ENCODE data around the gene STK17B.
"Not testable (repeated sequence)": the region's sequence is repeated elsewhere in the genome, so short reads cannot be mapped to it uniquely, and the experiment has no call there.

Gene STK17B

DNA sequence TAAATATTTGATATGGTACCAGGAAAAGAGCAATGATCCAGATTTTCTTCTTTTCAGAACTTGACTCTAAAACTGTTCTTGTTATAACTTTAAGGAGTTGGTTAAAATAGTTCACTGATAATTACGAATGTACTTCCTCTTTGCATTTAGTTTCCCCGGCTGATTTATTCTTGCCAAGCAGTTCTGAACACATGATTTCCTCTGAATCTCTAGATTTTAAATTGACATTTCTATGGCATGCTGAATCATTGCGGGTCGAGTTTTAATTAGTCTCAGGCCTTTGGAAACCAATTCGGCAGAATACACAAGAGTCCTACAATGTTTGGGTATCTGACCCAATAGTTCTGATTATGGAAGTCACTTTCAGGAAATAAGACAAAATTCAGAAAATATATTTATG is 65.4 kb downstream of the STK17B start:
- DNase-seq = no peak

DNA sequence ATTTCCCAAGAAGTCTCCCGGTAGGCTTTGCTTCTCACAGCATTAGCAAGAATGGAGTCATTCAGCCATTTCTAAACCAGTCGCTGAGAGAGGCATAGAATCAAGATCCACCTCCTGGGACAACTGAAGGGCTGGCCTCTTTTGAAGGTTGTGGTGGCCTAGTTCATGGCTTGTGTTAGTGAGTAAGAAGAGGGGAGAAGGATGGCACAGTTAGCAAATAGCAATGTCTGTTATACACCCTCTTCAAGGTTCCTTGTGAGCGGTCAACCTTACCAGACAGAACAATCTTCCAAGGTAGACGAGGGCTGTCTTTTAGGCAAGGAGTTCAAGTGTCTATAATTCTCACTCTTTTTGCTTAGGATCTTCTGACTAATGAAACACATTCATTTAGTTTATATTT is 67.3 kb downstream of the STK17B start:
- DNase-seq = no peak

DNA sequence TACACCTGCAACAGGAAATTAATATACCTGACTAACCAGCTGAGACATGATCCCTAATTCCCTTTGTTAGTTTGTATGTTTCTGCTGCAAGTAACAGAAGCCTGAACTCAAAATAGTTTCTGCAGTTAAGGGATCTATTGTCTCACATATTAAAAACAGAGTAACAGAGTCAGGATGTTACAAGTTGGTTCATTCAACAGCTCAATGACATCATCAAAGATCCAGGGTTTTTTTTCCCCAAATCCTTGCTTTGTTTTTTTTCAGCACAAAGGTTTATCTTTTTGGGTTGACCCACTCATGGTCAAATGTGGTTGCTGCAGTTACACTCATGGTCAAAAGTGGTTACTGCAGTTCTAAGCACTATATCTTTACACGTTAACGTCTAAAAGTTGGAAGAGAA is 67.8 kb downstream of the STK17B start:
- DNase-seq = no peak

DNA sequence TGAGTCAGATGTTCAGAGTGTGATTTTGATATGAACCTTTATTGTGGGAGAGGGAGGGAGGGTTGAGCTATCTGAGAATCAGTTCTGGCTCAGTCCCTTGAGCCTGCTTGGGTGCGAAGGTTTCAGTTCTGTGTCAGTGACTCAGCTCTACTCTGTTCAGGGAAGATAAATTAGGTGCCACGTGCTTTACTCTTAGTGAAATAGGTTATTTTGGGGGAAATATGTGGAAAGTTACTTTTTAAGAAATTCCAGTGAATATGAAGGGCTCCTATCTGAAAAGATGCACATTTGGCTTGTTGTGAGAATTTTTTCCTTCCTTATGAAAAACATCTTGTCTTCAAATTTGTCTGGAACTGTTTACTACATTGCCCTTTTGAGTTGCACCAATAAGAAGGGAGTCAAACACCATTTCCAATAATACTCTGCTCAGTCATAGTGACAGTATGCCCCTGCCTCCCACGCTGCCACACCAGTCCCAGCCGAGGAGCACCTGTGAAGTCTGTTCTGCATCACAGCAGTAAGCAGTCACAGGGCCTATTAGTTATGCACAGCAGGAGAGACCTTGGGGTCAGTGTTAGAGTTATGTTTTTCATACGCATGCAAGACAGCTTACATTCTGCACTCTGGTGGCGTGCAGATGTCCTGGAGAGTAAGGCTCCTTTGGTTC is 69.9 kb downstream of the STK17B start:
- no peak for DNase-seq

DNA sequence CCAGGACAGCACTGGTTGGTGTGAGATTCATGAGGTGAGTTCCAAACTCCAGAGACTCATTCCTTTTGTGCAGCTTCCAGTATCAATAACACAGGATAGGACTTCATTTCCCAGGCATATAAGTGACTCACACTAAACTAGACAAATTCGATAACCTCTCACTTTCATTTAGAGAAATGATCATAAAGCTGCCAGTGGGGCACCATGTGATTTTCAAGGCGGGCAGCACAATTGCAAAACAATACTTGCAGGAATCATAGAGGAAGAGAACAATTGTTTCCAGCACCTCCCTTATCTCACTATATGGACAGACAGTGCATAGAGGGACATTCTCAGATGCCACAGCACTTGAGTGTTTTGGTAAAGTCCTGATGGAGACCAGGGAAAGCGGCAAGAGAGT is 71.5 kb downstream of the STK17B start:
- no peak for DNase-seq

DNA sequence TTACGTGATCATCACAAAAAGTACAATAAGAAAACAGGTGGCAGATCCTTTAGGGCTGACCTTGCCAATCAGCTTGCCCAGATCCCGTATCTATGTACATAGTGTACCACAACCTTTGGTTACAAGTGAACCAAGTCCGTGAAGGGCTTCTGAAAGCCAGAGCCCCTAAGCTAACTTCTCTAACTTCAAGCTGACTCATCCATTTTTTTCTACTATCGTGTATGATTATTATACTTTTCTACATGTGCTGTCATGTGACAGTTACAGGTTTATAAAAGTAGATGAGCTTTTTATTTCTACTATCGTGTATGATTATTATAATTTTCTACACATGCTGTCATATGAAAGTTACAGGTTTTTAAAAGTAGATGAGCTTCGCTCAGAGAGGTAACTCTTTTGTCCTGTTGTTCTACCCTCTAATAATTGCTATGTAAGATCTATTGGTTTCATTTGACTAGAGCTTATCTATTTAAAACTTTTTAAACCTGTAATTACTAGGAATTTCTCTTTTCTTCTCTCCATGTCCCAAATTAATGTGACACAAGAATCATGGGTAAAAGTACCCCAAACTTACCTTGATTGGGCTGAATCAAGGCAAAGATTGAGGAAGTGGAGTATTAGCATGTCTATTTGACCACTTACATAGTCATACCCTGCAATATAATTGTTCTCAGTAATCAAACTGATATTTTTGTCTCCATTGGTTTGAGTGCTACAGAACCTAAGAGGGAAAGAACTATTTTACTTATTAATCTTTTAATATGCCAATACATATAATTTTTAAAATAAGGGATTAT is 73.3 kb downstream of the STK17B start:
- no peak for DNase-seq

DNA sequence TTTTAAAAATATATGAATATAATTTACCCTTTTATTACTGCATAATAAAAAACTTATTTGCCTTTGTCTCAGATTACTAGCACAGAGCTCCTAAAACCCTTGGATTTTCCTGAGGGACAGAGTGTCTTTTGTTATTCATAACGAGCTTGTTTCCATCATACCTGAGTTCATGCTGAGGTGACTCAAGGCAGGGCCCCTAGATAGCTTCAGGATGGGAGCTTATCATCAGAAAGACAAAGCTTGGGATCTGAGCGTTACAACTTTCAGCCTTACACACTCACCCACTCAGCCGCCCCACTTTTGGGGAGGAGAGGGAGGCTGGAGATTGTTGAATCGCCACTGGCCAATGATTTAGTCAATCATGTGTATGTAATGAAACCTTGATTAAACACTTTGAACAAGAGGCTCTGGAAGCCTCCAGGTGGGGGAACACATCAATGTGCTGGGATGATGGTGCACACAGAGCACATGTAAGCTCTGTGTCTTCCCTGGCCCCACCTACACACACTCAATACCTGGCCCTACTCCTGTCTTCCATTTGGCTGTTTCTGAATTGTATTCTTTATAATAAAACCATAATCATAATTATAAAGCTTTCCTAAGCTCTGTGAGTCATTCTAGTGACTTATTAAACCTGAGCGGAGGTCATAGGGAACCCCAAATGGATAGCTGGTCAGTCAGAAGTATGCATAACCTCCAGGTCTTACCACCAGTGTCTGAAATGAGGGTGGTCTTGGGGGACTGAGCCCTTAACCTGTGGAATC is 74.2 kb downstream of the STK17B start:
- DNase-seq = no peak

DNA sequence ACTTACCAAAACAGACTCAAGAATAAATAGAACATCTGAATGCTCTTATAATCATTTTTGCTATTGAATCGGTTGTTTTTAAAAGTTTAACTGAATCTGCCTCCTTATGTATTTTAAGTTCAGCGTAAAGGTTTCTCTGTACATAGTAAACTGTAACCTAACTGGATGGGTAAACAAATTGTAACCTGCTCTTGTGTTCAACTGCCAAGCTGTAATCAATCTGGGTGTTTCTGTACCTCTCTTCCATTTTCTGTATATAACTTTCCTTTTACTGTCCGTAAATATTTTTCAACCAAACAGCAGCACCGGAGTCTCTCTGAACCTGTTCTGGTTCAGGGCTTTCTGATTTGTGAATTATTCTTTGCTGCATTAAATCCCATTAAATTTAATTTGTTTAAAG is 75.1 kb downstream of the STK17B start:
- DNase-seq = no peak

DNA sequence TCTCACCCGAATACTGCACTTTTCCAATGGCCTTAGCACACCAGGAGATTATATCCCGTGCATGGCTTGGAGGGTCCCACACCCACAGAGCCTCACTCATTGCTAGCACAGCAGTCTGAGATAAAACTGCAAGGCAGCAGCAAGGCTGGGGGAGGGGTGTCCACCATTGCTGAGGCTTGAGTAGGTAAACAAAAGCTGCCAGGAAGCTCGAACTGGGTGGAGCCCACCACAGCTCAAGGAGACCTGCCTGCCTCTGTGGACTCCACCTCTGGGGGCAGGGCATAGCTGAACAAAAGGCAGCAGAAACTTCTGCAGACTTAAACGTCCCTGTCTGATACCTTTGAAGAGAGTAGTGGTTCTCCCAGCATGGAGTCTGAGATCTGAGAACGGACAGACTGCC is 81.9 kb downstream of the STK17B start:
- DNase-seq = not testable (repeated sequence)

DNA sequence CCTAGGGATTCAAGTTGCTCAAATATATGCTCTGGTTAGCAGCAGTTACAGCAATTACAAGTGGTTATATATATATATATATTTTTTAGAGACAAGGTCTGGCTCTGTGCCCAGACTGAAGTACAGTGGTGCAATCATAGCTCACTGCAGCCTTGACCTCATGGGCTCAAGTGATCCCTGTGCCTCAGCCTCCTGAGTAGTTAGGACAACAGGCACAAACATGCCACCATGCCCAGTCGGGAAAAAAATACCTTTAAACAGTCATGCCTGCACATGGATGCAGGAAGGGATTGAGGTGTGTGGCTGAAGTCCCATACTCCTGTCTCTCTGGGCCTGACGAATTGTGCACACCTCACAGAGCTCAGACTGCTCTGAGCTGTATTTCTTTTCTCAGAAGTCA is 83.2 kb downstream of the STK17B start:
- no peak for DNase-seq

DNA sequence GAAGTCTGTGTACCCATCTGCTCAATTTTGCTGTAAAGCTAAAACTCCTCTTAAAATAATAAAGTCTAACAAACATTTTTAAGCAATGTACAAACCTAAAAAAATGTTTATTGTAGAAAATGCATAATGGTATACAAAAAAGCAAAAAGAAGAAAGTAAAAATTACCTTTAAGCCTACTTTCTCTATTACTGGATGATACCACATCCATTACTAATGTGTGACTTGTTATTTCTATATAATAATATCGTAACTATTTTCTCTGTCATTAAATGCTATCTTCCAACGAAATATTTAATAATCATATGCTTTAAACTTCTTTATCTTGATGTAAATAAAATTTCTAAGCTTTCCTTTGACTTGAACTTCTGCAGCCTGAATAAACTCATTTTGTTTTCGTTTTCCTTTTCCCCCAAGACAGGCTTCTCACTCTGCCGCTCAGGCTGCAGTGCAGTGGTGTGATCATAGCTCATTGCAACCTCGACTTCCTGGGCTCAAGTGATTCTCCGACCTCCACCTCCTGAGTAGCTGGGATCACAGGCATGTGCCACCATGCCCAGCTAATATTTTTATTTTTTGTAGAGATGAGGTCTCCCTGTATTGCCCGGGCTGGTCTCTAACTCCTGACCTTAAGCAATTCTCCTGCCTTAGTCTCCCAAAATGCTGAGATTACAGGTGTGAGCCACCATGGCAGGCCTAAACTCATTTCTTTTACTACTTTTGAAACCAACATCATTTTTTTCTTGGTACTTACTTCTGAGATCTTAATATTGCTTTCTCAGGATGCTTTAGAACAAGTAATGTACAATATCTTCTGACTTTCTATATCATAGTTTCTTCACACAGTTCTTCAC is 84.6 kb downstream of the STK17B start:
- no peak for DNase-seq

DNA sequence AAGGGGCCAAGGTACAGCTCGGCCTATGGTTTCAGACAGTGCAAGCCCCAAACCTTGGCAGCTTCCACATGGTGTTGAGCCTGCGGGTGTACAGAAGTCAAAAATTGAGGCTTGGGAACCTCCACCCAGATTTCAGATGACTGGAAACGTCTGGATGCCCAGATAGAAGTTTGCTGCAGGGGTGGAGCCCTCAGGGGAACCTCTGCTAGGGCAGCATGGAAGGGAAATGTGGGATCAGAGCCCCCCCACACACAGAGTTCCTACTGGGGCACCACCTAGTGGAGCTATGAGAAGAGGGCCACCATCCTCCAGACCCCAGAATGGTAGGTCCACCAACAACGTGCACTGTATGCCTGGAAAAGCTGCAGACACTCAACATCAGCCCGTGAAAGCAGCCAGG is 87.8 kb downstream of the STK17B start:
- no peak for DNase-seq

All from T-helper 9 cell (primary cell).